HS-5 (cell line): Measurements from ENCODE around the gene ADAMTS3.

ENCODE experiments used
- DNase-seq: peaks from one replicate; pipeline ENCODE4 v3.0.0-alpha.2; 2012; ENCODE audit warnings: low read depth

ADAMTS3 gene

GRCh38 chr4:72568959-72569718, at the start of gene ADAMTS3:
ADAMTS3 (minus strand) TSS chr4:72569221; CDS start chr4:72568762, 459 bp downstream.
- DNase-seq = no peak

GRCh38 chr4:72613959-72614358, 44.9 kb upstream of the ADAMTS3 start:
- no peak for DNase-seq

GRCh38 chr4:72606751-72607150, 37.7 kb upstream of the ADAMTS3 start:
- DNase-seq = no peak

GRCh38 chr4:72604324-72604723, 35.3 kb upstream of the ADAMTS3 start:
- DNase-seq = no peak

GRCh38 chr4:72602396-72603376, 33.7 kb upstream of the ADAMTS3 start:
- DNase-seq = no peak

- DNase-seq = peak; percentile 9
Measured at GRCh38 chr4:72591547-72592454, 22.8 kb upstream of the ADAMTS3 start.

GRCh38 chr4:72587334-72587733, 18.3 kb upstream of the ADAMTS3 start:
- no peak for DNase-seq

GRCh38 chr4:72582853-72583252, 13.8 kb upstream of the ADAMTS3 start:
- no peak for DNase-seq

- no peak for DNase-seq
Measured at GRCh38 chr4:72577211-72577610, 8.2 kb upstream of the ADAMTS3 start.

GRCh38 chr4:72571337-72571736, 2.3 kb upstream of the ADAMTS3 start:
- DNase-seq = no peak

- DNase-seq = no peak
Measured at GRCh38 chr4:72569719-72570235, 756 bp upstream of the ADAMTS3 start.

GRCh38 chr4:72567821-72568675, 973 bp downstream of the ADAMTS3 start:
- peak; percentile 32 for DNase-seq

- DNase-seq = no peak
Measured at GRCh38 chr4:72567036-72567435, 2.0 kb downstream of the ADAMTS3 start.

- no peak for DNase-seq
Measured at GRCh38 chr4:72566464-72566972, 2.5 kb downstream of the ADAMTS3 start.

GRCh38 chr4:72564789-72565188, 4.2 kb downstream of the ADAMTS3 start:
- DNase-seq = no peak

- DNase-seq = peak; percentile 76
Measured at GRCh38 chr4:72564184-72564583, 4.8 kb downstream of the ADAMTS3 start.

- DNase-seq = no peak
Measured at GRCh38 chr4:72558655-72559054, 10.4 kb downstream of the ADAMTS3 start.

- no peak for DNase-seq
Measured at GRCh38 chr4:72557021-72557420, 12.0 kb downstream of the ADAMTS3 start.

GRCh38 chr4:72555377-72555831, 13.6 kb downstream of the ADAMTS3 start:
- no peak for DNase-seq
